ENCODE measurements around the gene SLC25A10. TPM values are rescaled to one million over a fixed set of nuclear protein-coding genes. Genes with fewer than 3 reads are reported as not detected.

SLC25A10 gene
- total RNA-seq, 4 donors from 2014 or later: 5.6 to 11.3 (median 7.6) TPM; not detected in 1

DNA sequence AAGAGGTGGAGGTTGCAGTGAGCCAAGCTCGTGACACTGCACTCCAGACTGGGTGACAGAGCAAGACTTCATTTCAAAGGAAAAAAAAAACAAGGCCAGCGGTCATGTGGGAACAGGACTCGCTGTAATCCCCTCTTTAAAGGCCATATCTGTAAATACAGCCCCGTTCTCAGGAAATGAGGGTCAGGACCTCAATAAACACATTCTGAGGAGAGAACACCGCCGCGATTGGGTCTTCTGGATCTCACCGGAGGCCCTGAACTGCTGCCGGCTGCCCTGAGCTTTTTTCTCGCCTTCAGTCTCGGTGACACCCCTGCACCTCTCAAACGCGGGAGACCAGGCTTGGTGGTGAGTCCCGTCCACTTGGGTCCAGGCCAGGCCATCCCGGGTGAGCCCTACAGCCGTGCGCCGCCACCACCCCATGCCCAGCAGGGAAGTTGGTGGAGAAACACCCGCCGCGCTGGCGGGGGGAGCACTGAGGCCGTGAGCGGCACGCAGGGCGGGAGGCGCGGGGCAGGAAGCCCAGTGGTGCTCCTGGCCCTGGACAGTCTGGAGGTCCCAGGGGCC, 28.4 kb downstream of the SLC25A10 start:
- Histone ChIP-seq H3K27me3 (no peaks in the 10 kb centered on the region), H3K36me3 (no peaks in the 10 kb centered on the region), H3K4me1 (no peaks in the 10 kb centered on the region), H3K27ac (no peak overlapping the region), H3K9me3 (no peaks in the 10 kb centered on the region), H3K4me3 (no peak overlapping the region)
- TF ChIP-seq, protein P1, sequence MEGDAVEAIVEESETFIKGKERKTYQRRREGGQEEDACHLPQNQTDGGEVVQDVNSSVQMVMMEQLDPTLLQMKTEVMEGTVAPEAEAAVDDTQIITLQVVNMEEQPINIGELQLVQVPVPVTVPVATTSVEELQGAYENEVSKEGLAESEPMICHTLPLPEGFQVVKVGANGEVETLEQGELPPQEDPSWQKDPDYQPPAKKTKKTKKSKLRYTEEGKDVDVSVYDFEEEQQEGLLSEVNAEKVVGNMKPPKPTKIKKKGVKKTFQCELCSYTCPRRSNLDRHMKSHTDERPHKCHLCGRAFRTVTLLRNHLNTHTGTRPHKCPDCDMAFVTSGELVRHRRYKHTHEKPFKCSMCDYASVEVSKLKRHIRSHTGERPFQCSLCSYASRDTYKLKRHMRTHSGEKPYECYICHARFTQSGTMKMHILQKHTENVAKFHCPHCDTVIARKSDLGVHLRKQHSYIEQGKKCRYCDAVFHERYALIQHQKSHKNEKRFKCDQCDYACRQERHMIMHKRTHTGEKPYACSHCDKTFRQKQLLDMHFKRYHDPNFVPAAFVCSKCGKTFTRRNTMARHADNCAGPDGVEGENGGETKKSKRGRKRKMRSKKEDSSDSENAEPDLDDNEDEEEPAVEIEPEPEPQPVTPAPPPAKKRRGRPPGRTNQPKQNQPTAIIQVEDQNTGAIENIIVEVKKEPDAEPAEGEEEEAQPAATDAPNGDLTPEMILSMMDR (IDR thresholded peaks at IDR 0.05): no peak
- TF ChIP-seq POLR2A (IDR thresholded peaks at IDR 0.05): no peak
- DNase-seq: no peak
- intact Hi-C loops (cut with DNase I; ENCODE audit: low total_unique reads): no loop called here

DNA sequence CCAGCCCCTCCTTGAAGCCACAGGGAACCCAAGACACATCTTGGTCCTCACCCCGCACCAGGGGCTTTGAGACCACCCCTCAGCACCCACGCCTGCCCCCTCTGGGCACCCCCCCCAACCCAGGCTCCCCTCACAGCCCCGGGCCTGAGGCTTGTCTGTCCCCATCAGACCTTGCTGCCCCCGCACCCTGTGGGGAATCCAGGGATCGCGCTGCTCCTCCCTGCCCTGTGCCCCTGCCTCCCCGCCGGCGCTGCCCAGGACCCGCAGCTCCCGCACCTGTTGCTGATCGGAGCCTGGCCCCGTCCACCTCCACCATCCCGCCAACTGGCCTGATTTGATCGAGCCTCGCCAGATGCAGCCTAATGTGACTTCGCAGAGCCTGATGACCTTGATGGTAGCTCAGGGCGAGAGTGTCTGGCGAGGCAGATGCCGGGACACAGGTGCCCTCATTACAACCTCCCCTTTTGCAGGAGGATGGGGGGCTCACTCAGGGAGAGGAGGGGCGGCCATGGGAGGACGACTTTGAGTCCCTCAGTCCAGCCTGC, 29.0 kb downstream of the SLC25A10 start:
- intact Hi-C loops (cut with DNase I; ENCODE audit: low total_unique reads): no loop called here
- no peaks in the 10 kb centered on the region for H3K9me3 ChIP-seq
- no peak overlapping the region for H3K27ac ChIP-seq
- H3K4me3 ChIP-seq: no peak overlapping the region
- H3K4me1 ChIP-seq: no peaks in the 10 kb centered on the region
- TF ChIP-seq POLR2A (IDR thresholded peaks at IDR 0.05): no peak
- TF ChIP-seq, protein P1 (IDR thresholded peaks at IDR 0.05): no peak
- DNase-seq: no peak
- H3K27me3 ChIP-seq: no peaks in the 10 kb centered on the region
- no peaks in the 10 kb centered on the region for H3K36me3 ChIP-seq

DNA sequence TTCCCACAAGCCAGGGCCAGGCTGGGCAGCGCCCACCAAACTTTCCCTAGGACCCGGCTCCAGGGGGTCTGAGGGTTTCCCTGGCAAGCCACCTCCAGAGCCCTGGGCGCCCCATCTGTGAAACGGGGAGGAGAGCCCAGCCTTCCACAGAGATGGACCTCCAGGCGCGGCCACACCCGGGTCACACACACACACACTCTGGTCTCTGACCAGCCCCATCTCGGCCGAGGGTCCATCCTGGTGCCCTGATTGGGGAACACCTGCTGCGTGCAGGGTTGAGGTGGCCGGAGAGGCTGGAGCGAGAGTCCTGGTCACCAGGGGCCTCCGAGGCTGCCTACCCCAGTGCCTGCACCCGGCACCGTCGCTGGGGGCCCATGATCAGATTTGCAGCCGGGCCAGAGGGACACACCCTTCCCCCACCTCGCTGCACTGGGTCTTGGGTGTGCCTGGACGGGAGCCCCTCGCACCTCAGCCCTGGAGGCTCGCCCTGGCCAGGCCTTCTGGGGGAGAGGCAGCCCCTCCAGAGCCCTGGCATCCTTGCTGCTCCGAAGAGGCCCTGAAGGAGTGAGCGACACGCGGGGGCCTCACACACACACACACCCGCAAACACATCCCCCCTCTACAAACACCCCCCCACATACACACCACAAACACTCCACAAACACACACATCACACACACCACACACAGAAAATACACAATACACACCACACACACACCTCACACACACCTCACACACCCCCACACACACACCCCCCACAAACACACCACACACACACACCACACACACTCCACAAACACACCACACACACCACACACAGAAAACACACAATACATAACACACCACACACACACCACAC, 29.7 kb downstream of the SLC25A10 start:
- no peak overlapping the region for H3K4me3 ChIP-seq
- no peaks in the 10 kb centered on the region for H3K27me3 ChIP-seq
- no peaks in the 10 kb centered on the region for H3K9me3 ChIP-seq
- no peaks in the 10 kb centered on the region for H3K36me3 ChIP-seq
- no peaks in the 10 kb centered on the region for H3K4me1 ChIP-seq
- DNase-seq: no peak
- TF ChIP-seq POLR2A (IDR thresholded peaks at IDR 0.05): no peak
- intact Hi-C loops (cut with DNase I; ENCODE audit: low total_unique reads): no loop called here
- H3K27ac ChIP-seq: no peak overlapping the region

Small RNA genes within 50 kb of the gene (microRNA-seq; reads per million reads assigned to microRNA genes)
- not detected for gene MIR6786 (ENCODE audit: borderline microRNAs expressed, borderline replicate concordance)

Small RNA genes within 50 kb of the gene (small RNA-seq; reads per million reads assigned to genes)
- not detected for gene MIR6786

Other genes with a start within 250 kb of the SLC25A10 start
- 1,000 to 10,000 TPM; 1,023 to 5,472 (median 2,159) TPM for gene ACTG1, start 199.5 kb upstream of the SLC25A10 start, total RNA-seq
- 1 to 10 TPM in 2 of 4 donors, not detected in 2; 5.0 to 7.4 TPM for gene FSCN2, start 183.9 kb upstream of the SLC25A10 start, total RNA-seq
- gene FAAP100, start 159.9 kb upstream of the SLC25A10 start, total RNA-seq: 10 to 100 TPM in 2 of 4 donors, 1 to 10 TPM in 2; 3.5 to 31.2 (median 17.3) TPM
- gene NPLOC4, start 75.2 kb upstream of the SLC25A10 start, total RNA-seq: 10 to 100 TPM; 14.6 to 86.3 (median 30.9) TPM
- 1 to 10 TPM in 1 of 4 donors, under 1 TPM in 1, not detected in 2; 0.21 to 3.0 TPM for gene TSPAN10, start 75.1 kb upstream of the SLC25A10 start, total RNA-seq
- 1 to 10 TPM in 1 of 4 donors, not detected in 3; 2.1 TPM for gene PDE6G, start 55.7 kb upstream of the SLC25A10 start, total RNA-seq
- 10 to 100 TPM in 3 of 4 donors, 1 to 10 TPM in 1; 3.2 to 56.1 (median 20.3) TPM for gene OXLD1, start 45.7 kb upstream of the SLC25A10 start, total RNA-seq
- gene CCDC137, start 45.5 kb upstream of the SLC25A10 start, total RNA-seq: 10 to 100 TPM in 1 of 4 donors, 1 to 10 TPM in 2, under 1 TPM in 1; 0.77 to 12.3 (median 3.9) TPM
- 10 to 100 TPM in 3 of 4 donors, 1 to 10 TPM in 1; 4.4 to 36.9 (median 27.0) TPM for gene ARL16, start 28.5 kb upstream of the SLC25A10 start, total RNA-seq
- 100 to 1,000 TPM in 1 of 4 donors, 10 to 100 TPM in 3; 21.0 to 121 (median 72.5) TPM for gene HGS, start 28.3 kb upstream of the SLC25A10 start, total RNA-seq
- 10 to 100 TPM in 2 of 4 donors, 1 to 10 TPM in 1, under 1 TPM in 1; 0.77 to 72.9 (median 19.5) TPM for gene MRPL12, start 8.9 kb upstream of the SLC25A10 start, total RNA-seq
- not detected for gene GCGR, start 91.9 kb downstream of the SLC25A10 start, total RNA-seq
- 10 to 100 TPM; 30.5 to 92.6 (median 61.3) TPM for gene MCRIP1, start 121.0 kb downstream of the SLC25A10 start, total RNA-seq
- 1 to 10 TPM in 1 of 4 donors, not detected in 3; 1.6 TPM for gene PPP1R27, start 122.8 kb downstream of the SLC25A10 start, total RNA-seq
- gene P4HB, start 148.3 kb downstream of the SLC25A10 start, total RNA-seq: 100 to 1,000 TPM; 199 to 504 (median 304) TPM
- 100 to 1,000 TPM in 1 of 4 donors, 10 to 100 TPM in 3; 31.2 to 350 (median 55.1) TPM for gene ARHGDIA, start 159.1 kb downstream of the SLC25A10 start, total RNA-seq
- 10 to 100 TPM in 3 of 4 donors, 1 to 10 TPM in 1; 3.2 to 82.1 (median 34.5) TPM for gene ALYREF, start 179.3 kb downstream of the SLC25A10 start, total RNA-seq
- 10 to 100 TPM; 45.9 to 72.6 (median 61.5) TPM for gene ANAPC11, start 179.4 kb downstream of the SLC25A10 start, total RNA-seq
- gene NPB, start 190.0 kb downstream of the SLC25A10 start, total RNA-seq: 1 to 10 TPM in 2 of 4 donors, not detected in 2; 2.0 to 2.1 TPM
- gene PCYT2, start 199.1 kb downstream of the SLC25A10 start, total RNA-seq: 10 to 100 TPM in 3 of 4 donors, 1 to 10 TPM in 1; 4.1 to 27.7 (median 18.8) TPM
- gene SIRT7, start 205.9 kb downstream of the SLC25A10 start, total RNA-seq: 10 to 100 TPM in 3 of 4 donors, under 1 TPM in 1; 0.77 to 87.1 (median 14.6) TPM
- 10 to 100 TPM in 3 of 4 donors, 1 to 10 TPM in 1; 9.7 to 23.1 (median 12.7) TPM for gene MAFG, start 215.5 kb downstream of the SLC25A10 start, total RNA-seq
- 10 to 100 TPM in 2 of 4 donors, 1 to 10 TPM in 2; 4.2 to 81.5 (median 8.1) TPM for gene PYCR1, start 225.0 kb downstream of the SLC25A10 start, total RNA-seq
- not detected for gene MYADML2, start 234.9 kb downstream of the SLC25A10 start, total RNA-seq
- gene NOTUM, start 248.9 kb downstream of the SLC25A10 start, total RNA-seq: 1 to 10 TPM in 1 of 4 donors, not detected in 3; 5.0 TPM